ENCODE results near the gene PACSIN3.
"Not testable (repeated sequence)": the region's sequence is repeated elsewhere in the genome, so short reads cannot be mapped to it uniquely, and the experiment has no call there.

The PACSIN3 gene

GRCh38 chr11:47192111-47192510 is 5.9 kb upstream of the PACSIN3 start:
- DNase-seq (ENCODE audit: low spot score): no peak

GRCh38 chr11:47191137-47191536 is 4.9 kb upstream of the PACSIN3 start:
- not testable (repeated sequence) for DNase-seq (ENCODE audit: low spot score)

- DNase-seq (ENCODE audit: low spot score): peak; percentile 72
Observed at GRCh38 chr11:47189100-47189834, 3.0 kb upstream of the PACSIN3 start.

- no peak for DNase-seq (ENCODE audit: low spot score)
Observed at GRCh38 chr11:47188259-47188658, 2.0 kb upstream of the PACSIN3 start.

GRCh38 chr11:47187723-47188122 is 1.5 kb upstream of the PACSIN3 start:
- no peak for DNase-seq (ENCODE audit: low spot score)

GRCh38 chr11:47186700-47187695 is 764 bp upstream of the PACSIN3 start:
- no peak for DNase-seq (ENCODE audit: low spot score)

- peak; percentile 38 for DNase-seq (ENCODE audit: low spot score)
Observed at GRCh38 chr11:47185305-47186075, 744 bp downstream of the PACSIN3 start.

GRCh38 chr11:47184711-47185304 is 1.4 kb downstream of the PACSIN3 start:
- DNase-seq (ENCODE audit: low spot score): no peak

- DNase-seq (ENCODE audit: low spot score): no peak
Observed at GRCh38 chr11:47183969-47184368, 2.3 kb downstream of the PACSIN3 start.

GRCh38 chr11:47183031-47183856 is 3.0 kb downstream of the PACSIN3 start:
- DNase-seq (ENCODE audit: low spot score): no peak

GRCh38 chr11:47182380-47182779 is 3.9 kb downstream of the PACSIN3 start:
- DNase-seq (ENCODE audit: low spot score): no peak

- DNase-seq (ENCODE audit: low spot score): no peak
Observed at GRCh38 chr11:47181271-47181670, 5.0 kb downstream of the PACSIN3 start.

- no peak for DNase-seq (ENCODE audit: low spot score)
Observed at GRCh38 chr11:47180006-47180787, 6.0 kb downstream of the PACSIN3 start.

GRCh38 chr11:47179655-47179991 is 6.6 kb downstream of the PACSIN3 start:
- peak; percentile 32 for DNase-seq (ENCODE audit: low spot score)

GRCh38 chr11:47178737-47179654 is 7.2 kb downstream of the PACSIN3 start:
- DNase-seq (ENCODE audit: low spot score): no peak

GRCh38 chr11:47178316-47178715 is 7.9 kb downstream of the PACSIN3 start:
- DNase-seq (ENCODE audit: low spot score): no peak

GRCh38 chr11:47177846-47178245 is 8.4 kb downstream of the PACSIN3 start:
- DNase-seq (ENCODE audit: low spot score): no peak

- peak; percentile 74 for DNase-seq (ENCODE audit: low spot score)
Observed at GRCh38 chr11:47177229-47177845, 8.9 kb downstream of the PACSIN3 start.

Data from LoVo (cell line).